Heart left ventricle (tissue), 13 donors: ENCODE measurements around the gene LTA4H.

ENCODE experiments used
- POLR2A ChIP-seq, 2 donors: fragments of 450-650 bp; IDR thresholded peaks; one replicate each; pipeline ENCODE4 v1.6.1; 2017; ENCODE audit warnings: antibody characterized with exemption in 2 of 2, mild to moderate bottlenecking in 2 of 2, moderate library complexity in 2 of 2
- TF ChIP-seq, protein P1 (sequence below), 12 donors: fragments of 200-600 bp; sonication (generic) in 4 of 12; IDR thresholded peaks; one replicate each; pipeline versions ENCODE4 v1.5.0 to v1.8.0; 2018 to 2022; ENCODE audit warnings: antibody characterized with exemption in 12 of 12, mild to moderate bottlenecking in 5 of 12
- donor health status: ischemic (EF 13 %, LVEDD 7.1; RV severe dilation, severe dysfunction).
- donor health status: DM: no; HTN: yes; CAD: no.
- donor health status: DM: no; HTN: no; CAD: no.
- donor health status: ischemic (EF 25% LVEDD 6.9; RV normal size, moderate dysfunction).
- donor health status: ischemic (EF 25% LVEDD 5.7; RV mildly dilated, moderate dysfunction).
- donor health status: ischemic (EF 35%, LVEDD 5.7; RV mildly dilated, moderate dysfunction).
- donor health status: nonischemic (EF 11% LVEDD 7.7; RV severe dilation, severe dysfunction).
- donor health status: DM: yes; HTN: yes; CAD: no.
- donor health status: PGD.
- donor health status: ischemic (EF 29% LVEDD 5.4; RV normal size, mild dysfunction).
- donor health status: nonischemic (EF 23%, LVEDD 6.1; RV moderate dilation, normal function).

DNA sequence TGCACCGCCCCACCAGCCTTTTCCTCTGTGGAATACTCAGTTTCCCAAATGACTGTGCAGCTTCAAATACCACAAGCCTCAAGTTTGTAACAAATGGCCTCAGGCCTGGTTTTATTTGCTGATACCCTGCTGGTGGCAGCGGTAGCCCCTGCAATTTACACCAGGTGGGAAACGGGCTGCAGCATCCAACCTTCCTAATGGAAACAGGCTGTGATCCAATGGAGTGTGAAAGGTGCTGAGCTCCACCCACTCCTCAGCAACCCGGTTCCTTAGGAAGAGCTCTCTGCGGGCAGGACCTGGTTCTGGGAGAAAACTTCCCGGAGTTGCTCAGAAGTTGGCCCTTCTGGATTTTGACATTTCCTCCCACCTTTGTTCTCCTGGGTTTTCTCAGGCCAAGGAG lies 41.7 kb upstream of the LTA4H start:
- TF ChIP-seq, protein P1, sequence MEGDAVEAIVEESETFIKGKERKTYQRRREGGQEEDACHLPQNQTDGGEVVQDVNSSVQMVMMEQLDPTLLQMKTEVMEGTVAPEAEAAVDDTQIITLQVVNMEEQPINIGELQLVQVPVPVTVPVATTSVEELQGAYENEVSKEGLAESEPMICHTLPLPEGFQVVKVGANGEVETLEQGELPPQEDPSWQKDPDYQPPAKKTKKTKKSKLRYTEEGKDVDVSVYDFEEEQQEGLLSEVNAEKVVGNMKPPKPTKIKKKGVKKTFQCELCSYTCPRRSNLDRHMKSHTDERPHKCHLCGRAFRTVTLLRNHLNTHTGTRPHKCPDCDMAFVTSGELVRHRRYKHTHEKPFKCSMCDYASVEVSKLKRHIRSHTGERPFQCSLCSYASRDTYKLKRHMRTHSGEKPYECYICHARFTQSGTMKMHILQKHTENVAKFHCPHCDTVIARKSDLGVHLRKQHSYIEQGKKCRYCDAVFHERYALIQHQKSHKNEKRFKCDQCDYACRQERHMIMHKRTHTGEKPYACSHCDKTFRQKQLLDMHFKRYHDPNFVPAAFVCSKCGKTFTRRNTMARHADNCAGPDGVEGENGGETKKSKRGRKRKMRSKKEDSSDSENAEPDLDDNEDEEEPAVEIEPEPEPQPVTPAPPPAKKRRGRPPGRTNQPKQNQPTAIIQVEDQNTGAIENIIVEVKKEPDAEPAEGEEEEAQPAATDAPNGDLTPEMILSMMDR (IDR thresholded peaks at IDR 0.05) = no peak
- TF ChIP-seq POLR2A (IDR thresholded peaks at IDR 0.05) = no peak
